22Rv1 (cell line): Measurements from ENCODE around the gene CLIC4.

Experiments
- H3K27ac ChIP-seq: fragments of 450-650 bp; 2 replicates; pipeline ENCODE4 v1.5.1; 2017
- CTCF ChIP-seq: fragments of 450-650 bp; IDR thresholded peaks from 2 replicates; pipeline ENCODE4 v1.5.1; 2017; ENCODE audit warnings: mild to moderate bottlenecking
- ZFX ChIP-seq: fragments of 450-650 bp; IDR thresholded peaks from 2 replicates; pipeline ENCODE4 v1.6.1; 2017; ENCODE audit warnings: antibody characterized with exemption, borderline replicate concordance

Gene CLIC4

DNA sequence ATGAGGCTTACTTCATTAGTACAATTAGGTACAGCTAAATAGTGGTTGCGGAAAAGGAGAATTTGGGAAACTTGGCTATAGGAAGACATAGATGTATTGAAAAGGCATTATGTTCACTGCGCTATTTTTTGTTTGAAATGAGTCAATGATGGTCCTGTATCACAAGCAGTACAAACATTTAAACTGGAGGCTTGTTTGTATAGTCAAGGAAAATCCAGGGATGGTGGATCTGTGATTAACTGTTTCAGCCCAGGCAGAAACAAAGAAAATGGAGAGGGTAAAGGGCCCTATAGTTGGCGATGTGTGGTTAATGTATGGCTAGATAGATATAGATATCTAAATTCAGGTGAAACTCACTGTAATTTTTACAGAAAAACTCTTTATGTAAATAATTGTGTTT is 79.9 kb downstream of the CLIC4 start:
- no peak overlapping the region for H3K27ac ChIP-seq
- no peak for TF ChIP-seq CTCF

DNA sequence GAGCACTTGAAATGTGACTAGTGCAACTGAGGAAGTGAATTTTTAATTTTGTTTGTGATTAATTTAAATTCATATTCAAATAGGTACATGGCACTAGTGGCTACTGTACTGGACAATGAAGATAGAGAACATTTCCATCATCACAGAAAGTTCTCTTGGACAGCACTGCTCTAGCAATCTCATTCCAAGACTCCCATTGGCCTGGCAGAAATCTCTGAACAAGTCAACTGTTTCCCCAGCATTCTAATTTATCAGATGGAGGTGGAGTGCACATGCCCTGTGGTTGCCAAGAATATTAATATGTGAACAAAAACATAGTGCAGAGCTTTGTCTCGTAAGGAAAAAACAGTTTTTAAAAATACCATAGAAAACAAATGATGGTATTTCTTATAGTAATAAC is 81.3 kb downstream of the CLIC4 start:
- TF ChIP-seq CTCF (no peak), ZFX (no peak)
- no peak overlapping the region for H3K27ac ChIP-seq

DNA sequence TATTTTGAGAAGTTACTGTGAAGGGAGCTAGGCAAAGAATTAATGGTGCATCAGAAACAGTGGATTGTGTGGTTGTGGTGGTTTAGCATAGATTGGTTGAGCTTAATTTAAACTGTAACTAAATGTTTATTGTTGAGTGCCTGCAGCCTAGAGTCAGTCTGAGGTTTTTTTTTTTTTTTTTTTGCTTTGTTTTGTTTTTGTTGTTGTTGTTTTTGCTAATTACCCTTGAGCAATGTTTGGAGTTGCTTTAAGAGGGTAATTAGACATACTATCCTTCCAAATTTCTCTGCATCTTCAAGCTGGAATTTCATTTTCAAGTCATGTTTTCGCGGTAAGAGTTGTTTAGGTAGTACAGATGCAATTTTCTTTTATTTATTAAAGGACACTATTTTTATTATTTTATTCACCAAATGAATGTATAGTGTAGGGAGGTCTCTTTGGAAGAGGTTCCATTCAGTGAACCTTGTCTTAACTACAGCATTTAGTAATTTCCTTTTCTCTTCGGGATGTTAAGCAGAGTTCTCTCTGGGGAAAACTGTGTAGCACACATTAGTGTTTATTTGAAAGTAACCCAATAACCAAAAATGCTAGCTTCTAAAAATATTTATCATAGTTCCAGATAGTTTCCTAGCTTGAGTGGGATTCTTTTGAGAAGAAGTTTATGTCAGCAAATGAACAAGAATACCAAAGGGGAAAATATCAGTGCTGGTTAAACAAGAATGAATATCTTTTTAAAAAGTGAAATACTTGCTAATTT is 82.3 kb downstream of the CLIC4 start:
- H3K27ac ChIP-seq = no peak overlapping the region
- TF ChIP-seq ZFX (no peak), CTCF (no peak)

- H3K27ac ChIP-seq = no peak overlapping the region
- TF ChIP-seq CTCF (no peak), ZFX (no peak)
Measured at GRCh38 chr1:24828183-24828886, 83.1 kb downstream of the CLIC4 start.

DNA sequence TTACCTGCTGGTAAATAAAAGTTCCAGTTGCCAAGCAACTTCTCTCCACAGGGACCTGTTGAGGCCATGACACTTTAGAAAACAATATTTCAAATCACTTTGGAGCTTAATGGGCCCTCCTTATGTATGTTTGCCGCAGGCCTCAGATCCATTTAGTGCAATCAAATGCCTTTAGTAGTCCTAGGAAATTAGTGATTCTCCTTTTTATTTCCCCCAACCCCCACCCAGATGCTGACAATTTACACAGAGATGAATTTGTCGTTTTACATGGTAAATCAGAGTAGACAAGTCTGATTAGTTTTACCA is 83.6 kb downstream of the CLIC4 start:
- H3K27ac ChIP-seq = no peak overlapping the region
- TF ChIP-seq CTCF (no peak), ZFX (no peak)

DNA sequence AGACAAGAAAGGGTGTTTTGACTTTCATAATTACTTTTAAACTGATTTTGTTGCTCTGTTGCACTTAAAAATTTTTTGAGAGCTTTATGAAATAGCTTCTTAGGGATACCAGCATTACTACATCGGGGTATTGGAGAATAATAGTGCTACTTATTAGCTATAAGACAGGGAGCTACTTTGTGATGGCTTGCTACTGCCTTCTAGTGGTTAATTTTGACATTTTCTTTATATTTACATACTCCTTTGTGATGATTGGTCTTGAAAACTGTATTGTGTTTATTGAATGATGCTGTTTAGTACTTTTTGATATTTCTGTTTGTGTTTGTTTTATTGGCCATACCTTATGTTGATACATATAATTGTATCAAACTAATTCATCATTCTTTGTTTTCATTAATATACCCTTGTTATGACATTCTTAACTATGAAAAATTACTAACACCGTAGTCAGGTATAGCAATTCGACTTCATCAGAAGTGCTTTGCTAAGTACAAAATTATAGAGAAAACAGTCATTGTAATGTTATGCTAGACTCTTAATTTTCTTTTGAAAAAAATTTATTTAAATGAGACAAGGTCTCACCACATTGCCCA is 85.5 kb downstream of the CLIC4 start:
- H3K27ac ChIP-seq = no peak overlapping the region
- peak; percentile 95 for TF ChIP-seq CTCF
- TF ChIP-seq ZFX = no peak

GRCh38 chr1:24841593-24841992 is 96.3 kb downstream of the CLIC4 start:
- no peak overlapping the region for H3K27ac ChIP-seq
- TF ChIP-seq CTCF (no peak), ZFX (no peak)
